GDM1 (cell line): ENCODE measurements around the gene TULP4.
"Not testable (repeated sequence)": the region's sequence is repeated elsewhere in the genome, so short reads cannot be mapped to it uniquely, and the experiment has no call there.

Experiments
- DNase-seq: peaks from one replicate; lab custom pipeline; 2025; lab: John Stamatoyannopoulos, UW

TULP4 gene

GRCh38 chr6:158295976-158296853, 16.1 kb upstream of the TULP4 start:
- not testable (repeated sequence) for DNase-seq

GRCh38 chr6:158296854-158297324, 15.4 kb upstream of the TULP4 start:
- DNase-seq = not testable (repeated sequence)

- not testable (repeated sequence) for DNase-seq
These were observed 14.6 kb upstream of the TULP4 start for GRCh38 chr6:158297657-158298056.

- DNase-seq = not testable (repeated sequence)
These were observed 11.7 kb upstream of the TULP4 start for GRCh38 chr6:158300306-158301143.

GRCh38 chr6:158301561-158301960, 10.7 kb upstream of the TULP4 start:
- DNase-seq = not testable (repeated sequence)

- DNase-seq = not testable (repeated sequence)
These were observed 10.0 kb upstream of the TULP4 start for GRCh38 chr6:158302195-158302796.

GRCh38 chr6:158303210-158303731, 9.0 kb upstream of the TULP4 start:
- no peak for DNase-seq

- no peak for DNase-seq
These were observed 8.0 kb upstream of the TULP4 start for GRCh38 chr6:158304254-158304653.

- DNase-seq = no peak
These were observed 2.5 kb upstream of the TULP4 start for GRCh38 chr6:158309814-158310213.

GRCh38 chr6:158311193-158311592, 1.1 kb upstream of the TULP4 start:
- DNase-seq = no peak

- no peak for DNase-seq
These were observed 639 bp upstream of the TULP4 start for GRCh38 chr6:158311626-158312025.

- no peak for DNase-seq
These were observed 570 bp downstream of the TULP4 start for GRCh38 chr6:158312672-158313397.

- no peak for DNase-seq
These were observed 1.7 kb downstream of the TULP4 start for GRCh38 chr6:158313989-158314388.

- DNase-seq = no peak
These were observed 2.5 kb downstream of the TULP4 start for GRCh38 chr6:158314737-158315136.

GRCh38 chr6:158316022-158316421, 3.8 kb downstream of the TULP4 start:
- DNase-seq = no peak

GRCh38 chr6:158321960-158322359, 9.7 kb downstream of the TULP4 start:
- DNase-seq = no peak

- DNase-seq = no peak
These were observed 10.1 kb downstream of the TULP4 start for GRCh38 chr6:158322400-158322723.

GRCh38 chr6:158322724-158323560, 10.7 kb downstream of the TULP4 start:
- DNase-seq = no peak

GRCh38 chr6:158323561-158323958, 11.3 kb downstream of the TULP4 start:
- no peak for DNase-seq

- no peak for DNase-seq
These were observed 11.9 kb downstream of the TULP4 start for GRCh38 chr6:158324136-158324535.

GRCh38 chr6:158327211-158327610, 14.9 kb downstream of the TULP4 start:
- DNase-seq = no peak
